Trophoblast cell (in vitro differentiated cells and primary cell): ENCODE data around the gene RFX1.
A peak's percentile ranks its signal among the peaks of the same experiment; 100 is the strongest.
"Not testable (repeated sequence)": the region's sequence is repeated elsewhere in the genome, so short reads cannot be mapped to it uniquely, and the experiment has no call there.

Source experiments
- DNase-seq, 2 donors: peaks; one replicate each; pipeline ENCODE4 v3.0.0-alpha.2; 2016
- H2AFZ ChIP-seq: 2 replicates; pipeline ENCODE4 v1.6.1; 2013; ENCODE audit warnings: low read length, moderate library complexity, mild to moderate bottlenecking; ENCODE audit not compliant: insufficient read depth, poor library complexity
- H2AK5ac ChIP-seq: 2 replicates; pipeline ENCODE4 v1.6.1; 2013; ENCODE audit warnings: mild to moderate bottlenecking, low read length
- H2BK120ac ChIP-seq: 2 replicates; pipeline ENCODE4 v1.6.1; 2013; ENCODE audit warnings: low read length, mild to moderate bottlenecking, moderate library complexity; ENCODE audit not compliant: insufficient read depth, poor library complexity
- H2BK12ac ChIP-seq: 2 replicates; pipeline ENCODE4 v1.6.1; 2013; ENCODE audit warnings: mild to moderate bottlenecking, low read length, moderate library complexity
- H2BK5ac ChIP-seq: 2 replicates; pipeline ENCODE4 v1.6.1; 2013; ENCODE audit warnings: low read length, low read depth, moderate library complexity, mild to moderate bottlenecking; ENCODE audit not compliant: poor library complexity
- H3K14ac ChIP-seq: 2 replicates; pipeline ENCODE4 v1.6.1; 2013; ENCODE audit warnings: mild to moderate bottlenecking, low read length
- H3K18ac ChIP-seq: 2 replicates; pipeline ENCODE4 v1.6.1; 2013; ENCODE audit warnings: mild to moderate bottlenecking, low read length
- H3K23ac ChIP-seq: 2 replicates; pipeline ENCODE4 v1.6.1; 2013; ENCODE audit warnings: low read length
- H3K27ac ChIP-seq: 2 replicates; pipeline ENCODE4 v1.5.1; 2013; ENCODE audit warnings: low read depth, mild to moderate bottlenecking, inconsistent platforms, low read length, moderate library complexity
- H3K27me3 ChIP-seq: 2 replicates; pipeline ENCODE4 v1.6.1; 2013; ENCODE audit warnings: inconsistent platforms, mild to moderate bottlenecking, low read length, moderate library complexity; ENCODE audit not compliant: insufficient read depth
- H3K36me3 ChIP-seq, 2 experiments: 1 replicate in 1 of 2; 2 replicates in 1 of 2; pipeline ENCODE4 v1.6.1; 2013; ENCODE audit warnings: low read length in 2 of 2, mild to moderate bottlenecking in 2 of 2, moderate library complexity in 1 of 2; ENCODE audit not compliant: insufficient read depth in 2 of 2, control insufficient read depth in 1 of 2
- H3K4ac ChIP-seq: 2 replicates; pipeline ENCODE4 v1.6.1; 2013; ENCODE audit warnings: low read depth, mild to moderate bottlenecking, low read length, moderate library complexity
- H3K4me1 ChIP-seq, 2 experiments: 1 replicate in 1 of 2; 2 replicates in 1 of 2; pipeline ENCODE4 v1.6.1; 2013; ENCODE audit warnings: low read length in 2 of 2, mild to moderate bottlenecking in 2 of 2, moderate library complexity in 1 of 2; ENCODE audit not compliant: insufficient read depth in 2 of 2, control insufficient read depth in 1 of 2
- H3K4me2 ChIP-seq: 2 replicates; pipeline ENCODE4 v1.6.1; 2013; ENCODE audit warnings: inconsistent platforms, mild to moderate bottlenecking, low read length, moderate library complexity
- H3K4me3 ChIP-seq: 2 replicates; pipeline ENCODE4 v1.5.1; 2013; ENCODE audit warnings: mild to moderate bottlenecking, low read depth, low read length, inconsistent platforms
- H3K79me1 ChIP-seq: one replicate; pipeline ENCODE4 v1.6.1; 2013; ENCODE audit warnings: low read length
- H3K79me2 ChIP-seq: 2 replicates; pipeline ENCODE4 v1.6.1; 2013; ENCODE audit warnings: low read length, mild to moderate bottlenecking; ENCODE audit not compliant: control insufficient read depth, insufficient read depth, poor library complexity
- H3K9ac ChIP-seq: 2 replicates; pipeline ENCODE4 v1.6.1; 2013; ENCODE audit warnings: mild to moderate bottlenecking, low read length
- H3K9me3 ChIP-seq: 2 replicates; pipeline ENCODE4 v1.6.1; 2013; ENCODE audit warnings: low read depth, mild to moderate bottlenecking, control low read depth, inconsistent platforms, low read length; ENCODE audit not compliant: insufficient read depth
- H4K12ac ChIP-seq: 2 replicates; pipeline ENCODE4 v1.6.1; 2013; ENCODE audit warnings: low read depth, mild to moderate bottlenecking, low read length, moderate library complexity
- H4K8ac ChIP-seq: 2 replicates; pipeline ENCODE4 v1.6.1; 2013; ENCODE audit warnings: low read depth, mild to moderate bottlenecking, low read length, moderate library complexity
- H4K91ac ChIP-seq: one replicate; pipeline ENCODE4 v1.6.1; 2013; ENCODE audit warnings: low read depth, mild to moderate bottlenecking, low read length, moderate library complexity
- WGBS: extraction: QIAGEN DNeasy Blood & Tissue Kit; methylation state at CpG from one replicate; pipeline ENCODE4 v1.1.7; 2013; ENCODE audit warnings: missing lambda C conversion rate; ENCODE audit not compliant: insufficient read length, insufficient coverage; ENCODE audit errors: extremely low coverage; 5-methylcytosine and 5-hydroxymethylcytosine counted together

RFX1 gene

DNA sequence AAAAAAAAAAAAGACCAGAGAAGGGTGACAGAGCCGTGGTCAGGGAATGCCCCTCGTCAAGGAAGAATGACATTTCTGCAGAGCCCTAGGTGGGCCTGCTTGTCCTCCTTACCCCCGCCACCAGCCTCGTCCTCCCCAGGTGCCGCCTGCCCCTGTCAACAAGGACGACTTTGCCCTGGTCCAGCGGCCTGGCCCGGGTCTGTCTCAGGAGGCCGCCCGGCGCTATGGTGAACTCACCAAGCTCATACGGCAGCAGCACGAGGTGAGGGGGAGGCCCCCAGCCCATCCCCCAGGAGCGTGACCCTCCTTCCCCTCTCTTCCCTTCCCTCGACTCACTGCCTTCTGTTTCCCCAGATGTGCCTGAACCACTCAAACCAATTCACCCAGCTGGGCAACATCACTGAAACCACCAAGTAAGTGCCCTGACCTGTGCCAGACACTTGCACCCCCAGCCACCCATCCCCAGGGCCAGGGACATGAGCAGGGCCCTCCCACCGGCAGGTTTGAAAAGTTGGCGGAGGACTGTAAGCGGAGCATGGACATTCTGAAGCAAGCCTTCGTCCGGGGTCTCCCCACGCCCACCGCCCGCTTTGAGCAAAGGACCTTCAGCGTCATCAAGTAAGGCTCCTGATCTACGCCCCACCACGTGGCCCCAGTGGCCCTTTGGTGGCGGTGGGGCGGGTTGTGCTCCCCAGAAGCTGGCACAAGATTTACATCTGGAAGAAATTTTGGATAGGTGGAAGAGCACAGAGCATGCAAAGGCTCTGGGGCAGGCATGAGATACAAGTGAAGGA is 82.7 kb downstream of the RFX1 start:
- WGBS: no CpG with 5 or more reads among the region's 28 CpGs
- H3K27me3 ChIP-seq: no peaks in the 10 kb centered on the region
- no peak overlapping the region for H3K14ac ChIP-seq
- no peak overlapping the region for H2BK5ac ChIP-seq
- no peak overlapping the region for H4K91ac ChIP-seq
- no peak overlapping the region for H4K8ac ChIP-seq
- H3K18ac ChIP-seq: no peak overlapping the region
- no peak overlapping the region for H3K4me3 ChIP-seq
- no peak overlapping the region for H3K23ac ChIP-seq
- H2BK120ac ChIP-seq: no peak overlapping the region
- H2BK12ac ChIP-seq: no peak overlapping the region
- DNase-seq: no peak
- H3K27ac ChIP-seq: no peak overlapping the region
- H4K12ac ChIP-seq: no peak overlapping the region
- H3K4ac ChIP-seq: no peak overlapping the region
- peaks cover 11% of the 10 kb centered on the region for H3K9me3 ChIP-seq
- no peaks in the 10 kb centered on the region for H3K4me1 ChIP-seq
- H3K79me2 ChIP-seq: no peaks in the 10 kb centered on the region
- no peak overlapping the region for H2AK5ac ChIP-seq
- H3K9ac ChIP-seq: no peak overlapping the region
- H2AFZ ChIP-seq: no peak overlapping the region
- H3K36me3 ChIP-seq: peaks cover 51 to 69% of the 10 kb centered on the region in 2 experiments
- no peaks in the 10 kb centered on the region for H3K79me1 ChIP-seq
- H3K4me2 ChIP-seq: no peak overlapping the region

DNA sequence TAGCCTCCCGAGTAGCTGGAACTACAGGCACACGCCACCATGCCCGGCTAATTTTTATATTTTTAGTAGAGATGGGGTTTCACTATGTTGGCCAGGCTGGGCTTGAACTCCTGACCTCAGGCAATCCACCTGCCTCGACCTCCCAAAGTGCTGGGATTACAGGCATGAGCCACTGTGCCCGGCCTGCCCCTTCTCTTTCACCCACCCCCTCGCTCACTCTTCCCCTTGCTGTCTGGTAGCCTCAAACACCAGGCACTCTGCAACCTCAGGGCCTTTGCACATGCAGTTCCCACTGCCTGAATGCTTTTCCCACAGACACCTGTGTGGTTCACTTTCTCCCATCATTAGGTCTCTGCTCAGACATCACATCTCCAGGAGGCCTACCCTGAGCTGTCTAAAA is 84.0 kb downstream of the RFX1 start:
- not testable (repeated sequence) for H3K4me2 ChIP-seq, H2BK120ac ChIP-seq, H4K8ac ChIP-seq, H3K79me1 ChIP-seq, H3K18ac ChIP-seq, H4K91ac ChIP-seq, H2BK5ac ChIP-seq, H3K27me3 ChIP-seq, H2AK5ac ChIP-seq, H2AFZ ChIP-seq, H3K9ac ChIP-seq, H3K14ac ChIP-seq, H3K4me1 ChIP-seq, DNase-seq, H3K4ac ChIP-seq, H3K23ac ChIP-seq, H4K12ac ChIP-seq, H3K79me2 ChIP-seq, H2BK12ac ChIP-seq, H3K27ac ChIP-seq, H3K4me3 ChIP-seq
- Histone ChIP-seq H3K9me3 (peaks cover 10% of the 10 kb centered on the region), H3K36me3 (peaks cover 46 to 65% of the 10 kb centered on the region in 2 experiments)
- no CpG with 5 or more reads among the region's 6 CpGs for WGBS

DNA sequence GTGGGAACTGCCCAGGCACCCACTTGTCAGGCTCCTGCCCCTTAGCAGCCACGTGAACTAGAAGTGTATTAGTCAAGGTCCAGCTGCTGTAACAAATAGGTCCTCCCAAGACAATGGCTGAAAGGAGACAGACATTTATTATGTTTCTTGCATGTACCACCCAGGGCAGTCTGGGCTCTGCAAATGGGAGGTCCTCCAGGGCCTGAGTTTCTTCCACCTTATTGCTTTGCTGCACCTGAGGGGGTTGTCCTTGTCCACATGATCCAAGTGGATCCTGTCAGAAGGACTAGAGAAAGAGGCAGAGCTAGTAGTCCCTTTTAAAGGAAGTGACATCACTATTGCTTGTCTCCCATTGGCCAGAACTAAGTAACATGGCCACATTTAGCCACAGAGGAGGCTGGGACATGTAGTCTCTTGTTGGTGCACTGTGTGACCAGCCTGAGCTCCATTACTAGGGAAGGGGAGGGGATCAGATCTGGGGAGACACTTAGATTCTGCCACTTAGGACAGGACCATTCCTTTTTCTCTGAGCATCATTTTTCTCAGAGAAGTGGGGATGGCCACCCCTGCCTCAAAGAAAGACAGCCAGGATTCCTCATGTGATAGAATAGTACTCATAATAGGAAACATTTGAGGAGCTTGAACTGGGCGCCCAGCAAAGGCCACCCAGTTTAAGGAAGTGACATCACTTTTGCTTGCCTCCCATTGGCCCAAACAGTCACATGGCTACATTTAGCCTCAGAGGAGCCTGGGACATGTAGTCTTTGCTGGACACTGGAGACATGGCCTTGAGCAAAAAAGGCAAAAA is 85.0 kb downstream of the RFX1 start:
- Histone ChIP-seq H3K36me3 (peaks cover 37 to 55% of the 10 kb centered on the region in 2 experiments), H3K9ac (no peak overlapping the region), H3K27me3 (no peaks in the 10 kb centered on the region), H3K79me2 (no peaks in the 10 kb centered on the region), H4K12ac (no peak overlapping the region), H3K23ac (no peak overlapping the region), H3K18ac (no peak overlapping the region), H3K79me1 (no peaks in the 10 kb centered on the region), H2AK5ac (no peak overlapping the region), H4K8ac (no peak overlapping the region), H3K4ac (no peak overlapping the region), H2BK120ac (no peak overlapping the region), H3K27ac (no peak overlapping the region), H3K4me1 (no peaks in the 10 kb centered on the region), H2BK5ac (no peak overlapping the region), H2AFZ (no peak overlapping the region), H3K4me2 (no peak overlapping the region), H3K4me3 (no peak overlapping the region), H4K91ac (no peak overlapping the region), H3K9me3 (peaks cover 10% of the 10 kb centered on the region), H2BK12ac (no peak overlapping the region), H3K14ac (no peak overlapping the region)
- WGBS: no CpG with 5 or more reads among the region's 2 CpGs
- peak; percentile 45 to 70 for DNase-seq

DNA sequence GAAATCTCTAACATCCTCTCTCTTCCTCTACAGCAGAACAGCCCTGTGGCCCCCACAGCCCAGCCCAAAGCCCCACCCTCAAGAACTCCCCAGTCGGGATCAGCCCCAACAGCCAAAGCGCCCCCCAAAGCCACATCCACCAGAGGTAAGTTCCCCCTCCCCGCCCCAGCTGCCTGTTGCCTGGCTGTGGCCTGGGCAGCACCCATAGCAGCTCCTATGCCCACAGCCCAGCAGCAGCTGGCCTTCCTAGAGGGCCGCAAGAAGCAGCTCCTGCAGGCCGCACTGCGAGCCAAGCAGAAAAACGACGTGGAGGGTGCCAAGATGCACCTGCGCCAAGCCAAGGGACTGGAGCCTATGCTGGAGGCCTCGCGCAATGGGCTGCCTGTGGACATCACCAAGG is 85.6 kb downstream of the RFX1 start:
- Histone ChIP-seq H2BK5ac (no peak overlapping the region), H3K4ac (no peak overlapping the region), H3K9ac (no peak overlapping the region), H3K18ac (no peak overlapping the region), H3K79me2 (no peaks in the 10 kb centered on the region), H3K36me3 (peaks cover 41 to 57% of the 10 kb centered on the region in 2 experiments), H4K91ac (no peak overlapping the region), H4K12ac (no peak overlapping the region), H2AK5ac (no peak overlapping the region), H3K4me1 (no peaks in the 10 kb centered on the region), H3K27me3 (no peaks in the 10 kb centered on the region), H3K4me2 (no peak overlapping the region), H3K79me1 (no peaks in the 10 kb centered on the region), H2AFZ (no peak overlapping the region), H2BK120ac (no peak overlapping the region), H3K27ac (no peak overlapping the region), H3K4me3 (no peak overlapping the region), H3K23ac (no peak overlapping the region), H3K9me3 (peaks cover 10% of the 10 kb centered on the region), H2BK12ac (no peak overlapping the region), H3K14ac (no peak overlapping the region), H4K8ac (no peak overlapping the region)
- WGBS: no CpG with 5 or more reads among the region's 11 CpGs
- DNase-seq: no peak
